Heart left ventricle (tissue), 16 donors: ENCODE data around the gene RNU5B-1. TPM values are rescaled to one million over a fixed set of nuclear protein-coding genes. Genes with fewer than 3 reads are reported as not detected.

Experiments
- ATAC-seq, 4 donors: fragments of 200-7000 bp; cut with Tn5 transposase; one replicate each; pipeline ENCODE4 v1.9.1; 2020 to 2022; ENCODE audit warnings: moderate library complexity in 4 of 4, mild to moderate bottlenecking in 3 of 4, moderate number of reproducible peaks in 1 of 4
- DNase-seq, 5 donors: peaks; one replicate each; pipeline ENCODE4 v3.0.0-alpha.2; 2020
- H3K27ac ChIP-seq, 12 donors: fragments of 200-600 bp; sonication (generic) in 4 of 12; one replicate each; pipeline versions ENCODE4 v1.5.0 to v1.8.0; 2016 to 2022; ENCODE audit warnings: mild to moderate bottlenecking in 2 of 12
- H3K27me3 ChIP-seq, 9 donors: fragments of 200-600 bp; sonication (generic) in 2 of 9; one replicate each; pipeline versions ENCODE4 v1.5.1 to v1.8.0; 2016 to 2022; ENCODE audit warnings: mild to moderate bottlenecking in 3 of 9
- H3K36me3 ChIP-seq, 9 donors: fragments of 200-600 bp; sonication (generic) in 2 of 9; one replicate each; pipeline versions ENCODE4 v1.5.0 to v1.8.0; 2018 to 2022; ENCODE audit warnings: mild to moderate bottlenecking in 2 of 9
- H3K4me1 ChIP-seq, 12 donors: fragments of 200-600 bp; sonication (generic) in 4 of 12; one replicate each; pipeline versions ENCODE4 v1.5.0 to v1.8.0; 2016 to 2022; ENCODE audit warnings: mild to moderate bottlenecking in 3 of 12
- H3K4me3 ChIP-seq, 12 donors: fragments of 200-600 bp; sonication (generic) in 4 of 12; one replicate each; pipeline versions ENCODE4 v1.5.0 to v1.8.0; 2017 to 2022; ENCODE audit warnings: mild to moderate bottlenecking in 9 of 12, moderate library complexity in 4 of 12
- H3K9me3 ChIP-seq, 12 donors: fragments of 200-600 bp; sonication (generic) in 4 of 12; one replicate each; pipeline versions ENCODE4 v1.5.0 to v1.8.0; 2016 to 2022; ENCODE audit warnings: mild to moderate bottlenecking in 1 of 12
- POLR2A ChIP-seq, 2 donors: fragments of 450-650 bp; IDR thresholded peaks; one replicate each; pipeline ENCODE4 v1.6.1; 2017; ENCODE audit warnings: antibody characterized with exemption in 2 of 2, mild to moderate bottlenecking in 2 of 2, moderate library complexity in 2 of 2
- WGBS, 4 donors: extraction: QIAGEN DNeasy Blood & Tissue Kit in 2 of 4; methylation state at CpG; one replicate each; pipeline versions ENCODE4 v1.1.5 to v1.1.7; 2013 to 2018; 5-methylcytosine and 5-hydroxymethylcytosine counted together
- intact Hi-C, 10 donors: fragments of 100-400 bp; cut with DNase I; formaldehyde crosslinking; loops; one replicate each; pipeline versions ENCODE4 v1.11.1 to v1.14.2; 2022
- polyA plus RNA-seq, 2 donors: library from polyadenylated mRNA; stranded (reverse); fragments of 200-250 nt; gene quantifications; one replicate each; pipeline ENCODE4 v1.2.3, GENCODE V29; 2013
- total RNA-seq, 9 donors: library from RNA; depleted of rRNA in 2 of 9; stranded (reverse); fragments of >200 nt in 2 of 9; fragmentation: NEBNext Ultra II Directional in 3 of 9; extraction: Animal tissue kit (Norgen Biotek cat#: 25700) in 3 of 9; gene quantifications; one replicate each; pipeline versions ENCODE4 v1.1.0 to v1.2.4, GENCODE V29; 2016 to 2023
- TF ChIP-seq, protein P1 (sequence below), 12 donors: fragments of 200-600 bp; sonication (generic) in 4 of 12; IDR thresholded peaks; one replicate each; pipeline versions ENCODE4 v1.5.0 to v1.8.0; 2018 to 2022; ENCODE audit warnings: antibody characterized with exemption in 12 of 12, mild to moderate bottlenecking in 5 of 12
- donor health status: ischemic (EF 13 %, LVEDD 7.1; RV severe dilation, severe dysfunction).
- donor health status: healthy with polysubstance abuse.
- donor health status: DM: no; HTN: yes; CAD: no.
- donor health status: DM: no; HTN: no; CAD: no.
- donor health status: ischemic (EF 25% LVEDD 6.9; RV normal size, moderate dysfunction).
- donor health status: ischemic (EF 25% LVEDD 5.7; RV mildly dilated, moderate dysfunction).
- donor health status: healthy.
- donor health status: DM: yes; HTN: yes; CAD: no.
- donor health status: ischemic (EF 35%, LVEDD 5.7; RV mildly dilated, moderate dysfunction).
- donor health status: nonischemic (EF 11% LVEDD 7.7; RV severe dilation, severe dysfunction).
- donor health status: DM: yes; HTN: yes; CAD: no.
- donor health status: PGD.
- donor health status: ischemic (EF 29% LVEDD 5.4; RV normal size, mild dysfunction).
- donor health status: nonischemic (EF 23%, LVEDD 6.1; RV moderate dilation, normal function).

Gene RNU5B-1
- total and polyA plus RNA-seq, 11 donors: 18.6 to 30.4 TPM; not detected in 9

DNA sequence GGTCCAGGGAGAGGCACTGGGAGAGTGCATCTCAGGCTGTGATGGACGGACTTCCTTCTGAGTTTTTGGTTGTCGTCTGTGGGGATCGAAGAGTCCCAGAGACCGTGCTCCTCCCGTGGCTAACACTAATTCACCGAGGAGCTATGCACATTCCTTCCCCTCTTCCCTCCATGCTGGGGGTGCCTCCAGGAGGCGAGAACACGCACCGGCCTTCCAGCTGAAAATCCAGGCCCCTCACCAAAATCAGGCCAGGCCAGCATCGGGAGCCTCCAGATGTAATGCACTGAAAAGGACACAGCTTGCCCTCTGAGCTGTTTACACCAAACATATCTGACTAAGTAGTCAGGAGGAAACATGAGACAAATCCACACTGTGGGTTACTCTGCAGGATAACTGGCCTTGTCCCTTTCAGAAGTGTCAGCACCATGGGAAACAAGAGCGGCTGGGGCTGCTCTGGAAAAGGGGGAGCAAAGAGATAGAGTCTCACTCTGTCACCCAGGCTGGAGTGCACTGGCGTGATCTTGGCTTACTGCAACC lies 5.5 kb downstream of the RNU5B-1 start:
- intact Hi-C loops: no loop called here
- H3K4me3 ChIP-seq: no peak overlapping the region

DNA sequence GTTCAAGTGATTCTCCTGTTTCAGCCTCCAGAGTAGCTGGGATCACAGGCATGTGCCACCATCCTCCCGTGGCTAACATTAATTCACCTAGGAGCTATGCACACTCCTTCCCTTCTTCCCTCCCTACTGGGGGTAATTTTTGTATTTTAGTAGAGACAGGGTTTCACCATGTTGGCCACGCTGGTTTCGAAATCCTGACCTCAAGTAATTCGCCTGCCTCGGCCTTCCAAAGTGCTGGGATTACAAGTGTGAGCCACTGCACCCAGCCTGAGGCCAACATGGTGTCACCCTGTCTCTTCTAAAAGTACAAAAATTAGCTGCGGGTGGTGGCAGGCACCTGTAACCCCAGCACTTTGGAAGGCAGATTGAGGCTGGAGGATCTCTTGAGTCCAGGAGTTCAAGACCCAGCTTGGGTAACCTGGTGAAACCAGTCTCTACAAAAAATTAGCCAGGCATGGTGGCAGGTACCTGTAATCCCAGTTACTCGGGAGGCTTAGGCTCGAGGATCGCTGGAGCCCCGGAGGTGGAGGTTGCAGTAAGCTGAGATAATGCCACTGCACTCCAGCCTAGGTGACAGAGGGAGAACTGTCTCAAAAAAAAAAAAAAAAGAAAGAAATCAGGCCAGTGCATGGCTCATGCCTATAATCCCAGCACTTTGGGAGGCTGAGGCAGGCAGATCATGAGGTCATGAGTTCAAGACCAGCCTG lies 6.1 kb downstream of the RNU5B-1 start:
- Histone ChIP-seq H3K36me3 (no peaks in the 10 kb centered on the region), H3K9me3 (no peaks in the 10 kb centered on the region), H3K4me1 (peaks cover 0 to 13% (median 5%) of the 10 kb centered on the region in 12 donors), H3K27ac (no peak overlapping the region), H3K4me3 (no peak overlapping the region), H3K27me3 (no peaks in the 10 kb centered on the region)
- intact Hi-C loops: no loop called here
- TF ChIP-seq, protein P1, sequence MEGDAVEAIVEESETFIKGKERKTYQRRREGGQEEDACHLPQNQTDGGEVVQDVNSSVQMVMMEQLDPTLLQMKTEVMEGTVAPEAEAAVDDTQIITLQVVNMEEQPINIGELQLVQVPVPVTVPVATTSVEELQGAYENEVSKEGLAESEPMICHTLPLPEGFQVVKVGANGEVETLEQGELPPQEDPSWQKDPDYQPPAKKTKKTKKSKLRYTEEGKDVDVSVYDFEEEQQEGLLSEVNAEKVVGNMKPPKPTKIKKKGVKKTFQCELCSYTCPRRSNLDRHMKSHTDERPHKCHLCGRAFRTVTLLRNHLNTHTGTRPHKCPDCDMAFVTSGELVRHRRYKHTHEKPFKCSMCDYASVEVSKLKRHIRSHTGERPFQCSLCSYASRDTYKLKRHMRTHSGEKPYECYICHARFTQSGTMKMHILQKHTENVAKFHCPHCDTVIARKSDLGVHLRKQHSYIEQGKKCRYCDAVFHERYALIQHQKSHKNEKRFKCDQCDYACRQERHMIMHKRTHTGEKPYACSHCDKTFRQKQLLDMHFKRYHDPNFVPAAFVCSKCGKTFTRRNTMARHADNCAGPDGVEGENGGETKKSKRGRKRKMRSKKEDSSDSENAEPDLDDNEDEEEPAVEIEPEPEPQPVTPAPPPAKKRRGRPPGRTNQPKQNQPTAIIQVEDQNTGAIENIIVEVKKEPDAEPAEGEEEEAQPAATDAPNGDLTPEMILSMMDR (IDR thresholded peaks at IDR 0.05): no peak
- TF ChIP-seq POLR2A (IDR thresholded peaks at IDR 0.05): no peak
- DNase-seq (no peak), ATAC-seq (no peak)
- 94 to 96% (median 95%) methylated on average over 10 of the region's 10 CpGs for WGBS, 4 donors

More for the DNA sequence above, 5.5 kb downstream of the RNU5B-1 start:
- TF ChIP-seq POLR2A (IDR thresholded peaks at IDR 0.05): no peak
- TF ChIP-seq, protein P1 (IDR thresholded peaks at IDR 0.05): no peak
- DNase-seq (no peak), ATAC-seq (no peak)
- H3K36me3 ChIP-seq: no peaks in the 10 kb centered on the region
- no peaks in the 10 kb centered on the region for H3K9me3 ChIP-seq
- H3K4me1 ChIP-seq: peaks cover 0 to 18% (median 7%) of the 10 kb centered on the region in 12 donors
- no peak overlapping the region for H3K27ac ChIP-seq
- WGBS, 4 donors: 82 to 89% (median 85%) methylated on average over 12 of the region's 12 CpGs
- no peaks in the 10 kb centered on the region for H3K27me3 ChIP-seq

DNA sequence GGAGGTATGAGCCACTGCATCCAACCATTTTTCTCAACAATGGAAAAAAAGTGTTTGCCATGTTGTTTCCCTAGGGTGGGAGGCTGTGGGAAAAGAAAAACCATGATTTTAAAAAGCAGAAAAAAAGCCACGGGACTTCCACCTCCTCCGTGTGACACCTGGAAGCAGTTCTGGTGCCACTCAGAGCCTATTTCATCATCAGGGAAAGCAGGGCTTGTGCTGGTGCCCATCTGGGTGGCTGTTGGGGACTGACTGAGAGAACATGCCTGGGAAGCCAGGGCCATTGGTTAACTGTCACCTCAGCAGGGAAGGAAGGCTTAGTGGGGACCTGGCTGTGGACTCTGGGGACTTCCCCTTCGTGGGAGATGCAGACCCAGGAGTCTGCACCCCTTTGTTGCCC lies 7.3 kb downstream of the RNU5B-1 start:
- Histone ChIP-seq H3K9me3 (no peaks in the 10 kb centered on the region), H3K27me3 (no peaks in the 10 kb centered on the region), H3K27ac (peak overlapping the region in 1 of 12 donors; percentile 22), H3K36me3 (no peaks in the 10 kb centered on the region), H3K4me3 (no peak overlapping the region), H3K4me1 (peaks cover 0 to 13% (median 5%) of the 10 kb centered on the region in 12 donors)
- ATAC-seq (no peak), DNase-seq (no peak)
- 54 to 73% (median 62%) methylated on average over 2 to 3 of the region's 3 CpGs for WGBS, 4 donors
- TF ChIP-seq POLR2A (IDR thresholded peaks at IDR 0.05): no peak
- TF ChIP-seq, protein P1 (IDR thresholded peaks at IDR 0.05): no peak
- intact Hi-C loops: no loop called here

DNA sequence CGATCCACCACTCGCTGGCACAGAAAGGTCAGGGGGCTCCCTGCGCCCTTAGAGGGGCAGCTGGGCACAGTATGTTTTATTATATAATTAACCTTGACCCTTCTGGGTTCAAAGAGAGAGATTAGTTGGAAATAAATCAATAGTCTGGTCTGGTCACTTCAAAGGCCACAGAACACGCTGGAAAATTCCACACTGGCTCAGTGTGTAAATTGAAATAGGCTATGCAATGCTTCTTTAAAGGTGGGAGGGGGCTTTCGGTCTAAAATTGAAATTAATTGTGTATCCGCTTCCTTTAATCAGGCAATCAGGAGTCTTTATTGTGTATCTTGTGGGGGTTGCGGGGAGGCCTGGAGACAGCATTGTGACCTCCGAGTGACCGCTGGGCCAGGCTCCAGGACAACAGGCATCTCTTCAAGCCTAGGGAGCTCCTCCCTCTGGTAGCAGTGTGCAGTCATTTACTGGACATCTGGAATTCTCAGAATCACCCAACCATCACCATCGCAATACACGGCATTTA lies 8.0 kb downstream of the RNU5B-1 start:
- Histone ChIP-seq H3K4me1 (peaks cover 0 to 13% (median 5%) of the 10 kb centered on the region in 12 donors), H3K27me3 (no peaks in the 10 kb centered on the region), H3K4me3 (no peak overlapping the region), H3K27ac (peak overlapping the region in 1 of 12 donors; percentile 22), H3K36me3 (no peaks in the 10 kb centered on the region), H3K9me3 (no peaks in the 10 kb centered on the region)
- intact Hi-C loops: no loop called here
- peak; percentile 43 to 80 (median 64) for ATAC-seq
- 44 to 65% (median 53%) methylated on average over 11 of the region's 11 CpGs for WGBS, 4 donors
- TF ChIP-seq POLR2A (IDR thresholded peaks at IDR 0.05): no peak
- TF ChIP-seq, protein P1 (IDR thresholded peaks at IDR 0.05): no peak
- DNase-seq: peak in 4 of 5 donors; percentile 48 to 76 (median 54)
